Parathyroid adenoma (tissue), 2 donors: ENCODE data around the gene POFUT2.

ENCODE experiments used
- H2AFZ ChIP-seq: fragments of 300-600 bp; sonication (generic); one replicate; pipeline ENCODE4 v1.7.0; 2017; ENCODE audit warnings: antibody characterized with exemption, mild to moderate bottlenecking
- H3K27ac ChIP-seq: fragments of 300-600 bp; sonication (generic); one replicate; pipeline ENCODE4 v1.7.0; 2017
- H3K27me3 ChIP-seq: fragments of 300-600 bp; sonication (generic); one replicate; pipeline ENCODE4 v1.7.0; 2017; ENCODE audit warnings: low read length; ENCODE audit not compliant: control insufficient read depth, insufficient read depth
- H3K36me3 ChIP-seq: fragments of 300-600 bp; sonication (generic); one replicate; pipeline ENCODE4 v1.7.0; 2017; ENCODE audit warnings: low read length; ENCODE audit not compliant: control insufficient read depth, insufficient read depth
- H3K4me1 ChIP-seq: fragments of 300-600 bp; sonication (generic); one replicate; pipeline ENCODE4 v1.7.0; 2017; ENCODE audit warnings: control low read depth
- H3K4me2 ChIP-seq: fragments of 300-600 bp; sonication (generic); one replicate; pipeline ENCODE4 v1.7.0; 2017; ENCODE audit warnings: low read length
- H3K4me3 ChIP-seq: fragments of 300-600 bp; sonication (generic); one replicate; pipeline ENCODE4 v1.7.0; 2017; ENCODE audit warnings: low read depth, low read length
- H3K79me2 ChIP-seq: fragments of 300-600 bp; sonication (generic); one replicate; pipeline ENCODE4 v1.7.0; 2017; ENCODE audit warnings: control low read depth
- H3K9ac ChIP-seq: fragments of 300-600 bp; sonication (generic); one replicate; pipeline ENCODE4 v1.7.0; 2017; ENCODE audit warnings: mild to moderate bottlenecking
- H3K9me3 ChIP-seq: fragments of 300-600 bp; sonication (generic); one replicate; pipeline ENCODE4 v1.7.0; 2017; ENCODE audit warnings: low read length; ENCODE audit not compliant: control insufficient read depth
- TF ChIP-seq, protein P1 (sequence below): fragments of 300-600 bp; sonication (generic); IDR thresholded peaks from one replicate; pipeline ENCODE4 v1.7.0; 2017; ENCODE audit warnings: antibody characterized with exemption, mild to moderate bottlenecking
- donor health status: primary hyperparathyroidism.

The POFUT2 gene

DNA sequence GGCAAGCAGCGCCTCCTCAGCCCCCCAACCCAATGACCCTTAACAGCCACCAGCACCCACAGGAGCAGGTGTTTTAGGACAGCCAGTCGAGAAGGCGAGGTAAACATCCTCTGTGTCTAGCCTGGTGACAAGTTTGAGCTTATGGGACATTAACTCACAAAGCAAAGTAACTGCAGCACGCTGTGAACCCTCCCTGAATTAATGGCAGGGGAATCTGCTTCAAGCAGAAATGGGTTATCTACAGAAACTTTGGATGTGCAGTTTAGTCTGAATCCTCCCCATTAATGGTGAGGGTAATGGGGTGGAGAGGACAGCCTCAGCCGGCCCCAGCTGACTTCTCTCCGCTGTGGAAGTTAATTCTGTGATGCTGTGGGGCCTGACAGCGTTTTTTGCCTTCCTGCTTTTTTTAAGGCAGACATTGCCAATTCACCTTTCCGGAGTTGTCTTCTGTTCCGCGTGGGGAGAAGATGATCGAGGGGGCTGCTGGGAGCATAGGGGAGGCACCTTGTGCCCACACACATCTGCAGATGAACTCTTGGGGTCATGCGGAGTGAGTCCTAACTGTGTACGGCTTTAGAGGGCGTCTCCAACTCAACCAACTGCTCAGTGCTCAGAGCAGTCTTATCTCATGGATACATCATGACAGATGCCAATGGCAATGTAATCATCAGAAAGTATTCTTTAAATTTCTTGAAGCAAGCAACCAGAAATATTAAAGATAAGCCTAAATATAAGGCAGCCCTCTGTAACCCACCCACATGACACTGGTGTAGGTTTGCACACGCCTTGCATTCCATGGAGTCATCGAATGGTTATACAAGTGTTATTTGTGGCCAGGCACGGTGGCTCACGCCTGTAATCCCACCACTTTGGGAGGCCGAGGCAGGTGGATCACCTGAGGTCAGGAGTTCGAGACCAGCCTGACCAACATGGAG lies 41.0 kb downstream of the POFUT2 start:
- Histone ChIP-seq H3K27me3 (peaks cover 3% of the 10 kb centered on the region), H3K9me3 (no peaks in the 10 kb centered on the region), H3K36me3 (no peaks in the 10 kb centered on the region), H3K79me2 (no peaks in the 10 kb centered on the region), H3K4me1 (no peaks in the 10 kb centered on the region), H2AFZ (no peak overlapping the region), H3K4me3 (no peak overlapping the region), H3K27ac (no peak overlapping the region), H3K9ac (no peak overlapping the region), H3K4me2 (no peak overlapping the region)
- TF ChIP-seq, protein P1, sequence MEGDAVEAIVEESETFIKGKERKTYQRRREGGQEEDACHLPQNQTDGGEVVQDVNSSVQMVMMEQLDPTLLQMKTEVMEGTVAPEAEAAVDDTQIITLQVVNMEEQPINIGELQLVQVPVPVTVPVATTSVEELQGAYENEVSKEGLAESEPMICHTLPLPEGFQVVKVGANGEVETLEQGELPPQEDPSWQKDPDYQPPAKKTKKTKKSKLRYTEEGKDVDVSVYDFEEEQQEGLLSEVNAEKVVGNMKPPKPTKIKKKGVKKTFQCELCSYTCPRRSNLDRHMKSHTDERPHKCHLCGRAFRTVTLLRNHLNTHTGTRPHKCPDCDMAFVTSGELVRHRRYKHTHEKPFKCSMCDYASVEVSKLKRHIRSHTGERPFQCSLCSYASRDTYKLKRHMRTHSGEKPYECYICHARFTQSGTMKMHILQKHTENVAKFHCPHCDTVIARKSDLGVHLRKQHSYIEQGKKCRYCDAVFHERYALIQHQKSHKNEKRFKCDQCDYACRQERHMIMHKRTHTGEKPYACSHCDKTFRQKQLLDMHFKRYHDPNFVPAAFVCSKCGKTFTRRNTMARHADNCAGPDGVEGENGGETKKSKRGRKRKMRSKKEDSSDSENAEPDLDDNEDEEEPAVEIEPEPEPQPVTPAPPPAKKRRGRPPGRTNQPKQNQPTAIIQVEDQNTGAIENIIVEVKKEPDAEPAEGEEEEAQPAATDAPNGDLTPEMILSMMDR: no peak

DNA sequence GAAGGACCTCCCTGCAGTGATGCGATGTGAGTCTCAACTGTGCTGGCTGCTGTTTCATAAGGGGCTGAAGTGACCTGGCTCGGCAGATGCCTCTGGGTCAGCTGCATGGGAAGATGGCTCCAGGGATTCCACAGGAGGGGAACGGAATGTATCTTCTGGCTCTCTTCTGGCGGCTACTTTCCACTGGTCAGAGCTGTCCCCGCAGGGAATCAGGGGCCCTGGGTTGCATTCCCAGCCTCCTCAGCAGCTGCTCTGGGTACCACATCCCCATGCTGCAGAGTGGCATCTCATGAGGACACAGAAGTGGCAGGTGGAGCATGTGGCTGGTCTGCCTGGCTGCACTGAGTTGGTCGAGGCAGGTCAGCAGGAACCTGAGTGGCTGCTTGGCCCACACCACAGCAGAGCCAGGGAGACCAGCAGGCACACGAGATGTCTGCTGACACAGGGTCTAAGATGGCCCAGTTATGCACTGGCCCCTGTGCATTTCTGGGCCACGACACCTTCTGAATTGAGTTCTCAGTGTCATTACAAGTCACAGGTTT lies 42.8 kb downstream of the POFUT2 start:
- H3K4me2 ChIP-seq: no peak overlapping the region
- no peak overlapping the region for H3K4me3 ChIP-seq
- H3K27me3 ChIP-seq: peaks cover 3% of the 10 kb centered on the region
- no peaks in the 10 kb centered on the region for H3K4me1 ChIP-seq
- no peaks in the 10 kb centered on the region for H3K79me2 ChIP-seq
- H3K9ac ChIP-seq: no peak overlapping the region
- no peak overlapping the region for H3K27ac ChIP-seq
- H3K9me3 ChIP-seq: no peaks in the 10 kb centered on the region
- TF ChIP-seq, protein P1: no peak
- no peaks in the 10 kb centered on the region for H3K36me3 ChIP-seq
- H2AFZ ChIP-seq: no peak overlapping the region

DNA sequence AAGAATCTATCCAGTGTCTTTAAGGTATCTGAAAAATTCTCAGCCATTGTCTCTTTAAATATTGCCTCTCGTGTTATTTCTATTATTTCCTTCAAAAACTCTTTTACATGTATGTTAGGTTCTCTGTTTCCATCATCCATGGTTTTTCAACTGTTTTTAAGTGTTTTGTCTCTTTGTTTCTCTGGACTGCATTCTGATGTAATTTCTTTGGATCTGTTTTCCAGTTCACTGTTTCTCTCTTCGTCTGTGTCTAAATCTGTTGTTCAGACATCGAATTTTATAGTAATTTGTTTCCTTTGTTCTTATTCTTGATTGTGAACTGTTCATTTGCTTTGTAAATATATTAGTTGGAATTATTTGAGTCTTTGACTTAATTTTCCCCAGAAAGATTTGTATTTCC lies 44.1 kb downstream of the POFUT2 start:
- no peaks in the 10 kb centered on the region for H3K79me2 ChIP-seq
- no peak overlapping the region for H3K27ac ChIP-seq
- H3K4me2 ChIP-seq: no peak overlapping the region
- H3K9ac ChIP-seq: no peak overlapping the region
- H2AFZ ChIP-seq: no peak overlapping the region
- no peak overlapping the region for H3K4me3 ChIP-seq
- H3K27me3 ChIP-seq: peaks cover 3% of the 10 kb centered on the region
- no peaks in the 10 kb centered on the region for H3K36me3 ChIP-seq
- no peaks in the 10 kb centered on the region for H3K9me3 ChIP-seq
- TF ChIP-seq, protein P1: no peak
- H3K4me1 ChIP-seq: no peaks in the 10 kb centered on the region

DNA sequence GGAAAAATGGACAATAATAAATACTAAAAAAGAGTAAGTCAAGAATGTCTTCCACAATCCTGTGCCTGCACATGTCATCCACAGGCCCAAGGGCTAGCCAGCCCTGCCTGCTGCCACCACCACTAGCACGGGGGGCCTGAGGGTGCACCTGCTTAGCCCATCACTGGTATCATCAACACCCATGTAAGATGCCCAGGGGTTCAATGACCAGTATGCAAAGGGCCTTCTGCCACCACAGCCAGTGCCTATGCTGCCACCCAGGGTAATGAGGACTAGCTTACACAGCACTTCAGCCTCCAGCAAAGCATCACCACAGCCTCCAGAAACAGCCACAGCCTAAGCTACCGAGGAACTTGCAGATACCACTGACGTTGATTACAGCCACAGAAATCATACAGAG lies 46.3 kb downstream of the POFUT2 start:
- no peak overlapping the region for H3K9ac ChIP-seq
- no peak overlapping the region for H3K27ac ChIP-seq
- H3K4me1 ChIP-seq: no peaks in the 10 kb centered on the region
- TF ChIP-seq, protein P1: no peak
- H3K4me3 ChIP-seq: no peak overlapping the region
- H3K27me3 ChIP-seq: no peaks in the 10 kb centered on the region
- H3K36me3 ChIP-seq: no peaks in the 10 kb centered on the region
- H3K9me3 ChIP-seq: no peaks in the 10 kb centered on the region
- H3K79me2 ChIP-seq: no peaks in the 10 kb centered on the region
- H2AFZ ChIP-seq: no peak overlapping the region
- no peak overlapping the region for H3K4me2 ChIP-seq
